Liver (tissue), 9 donors: ENCODE results near the gene PTPN12. TPM values are rescaled to one million over a fixed set of nuclear protein-coding genes. Genes with fewer than 3 reads are reported as not detected.
"Not testable (repeated sequence)": the region's sequence is repeated elsewhere in the genome, so short reads cannot be mapped to it uniquely, and the experiment has no call there.

ENCODE experiments used
- DNase-seq: peaks from one replicate; pipeline ENCODE4 v3.0.0-alpha.2; 2017; ENCODE audit warnings: low spot score
- H3K27ac ChIP-seq, 2 donors: one replicate each; pipeline ENCODE4 v1.7.0; 2013; ENCODE audit warnings: inconsistent platforms in 2 of 2, low read length in 2 of 2, control low read depth in 1 of 2, low read depth in 1 of 2, mild to moderate bottlenecking in 1 of 2
- H3K27me3 ChIP-seq, 4 donors: one replicate each; pipeline versions ENCODE4 v1.6.1 to v1.7.0; 2013; ENCODE audit warnings: low read length in 3 of 4, inconsistent platforms in 1 of 4, mild to moderate bottlenecking in 1 of 4, moderate library complexity in 1 of 4; ENCODE audit not compliant: control insufficient read depth in 4 of 4, insufficient read depth in 4 of 4
- H3K36me3 ChIP-seq, 4 donors: one replicate each; pipeline versions ENCODE4 v1.6.1 to v1.7.0; 2013; ENCODE audit warnings: low read length in 3 of 4, mild to moderate bottlenecking in 3 of 4, low read depth in 1 of 4, moderate library complexity in 1 of 4; ENCODE audit not compliant: control insufficient read depth in 4 of 4, insufficient read depth in 3 of 4
- H3K4me1 ChIP-seq, 4 donors: one replicate each; pipeline versions ENCODE4 v1.6.1 to v1.7.0; 2013; ENCODE audit warnings: low read length in 3 of 4, mild to moderate bottlenecking in 3 of 4, moderate library complexity in 1 of 4; ENCODE audit not compliant: control insufficient read depth in 4 of 4, insufficient read depth in 4 of 4
- H3K4me3 ChIP-seq, 3 donors: one replicate each; pipeline versions ENCODE4 v1.6.1 to v1.7.0; 2013; ENCODE audit warnings: low read length in 3 of 3, control low read depth in 1 of 3, low read depth in 1 of 3, mild to moderate bottlenecking in 1 of 3
- H3K9ac ChIP-seq, 2 donors: one replicate each; pipeline ENCODE4 v1.7.0; 2013; ENCODE audit warnings: low read length in 2 of 2, mild to moderate bottlenecking in 2 of 2, moderate library complexity in 2 of 2, control low read depth in 1 of 2, low read depth in 1 of 2
- H3K9me3 ChIP-seq, 4 donors: one replicate each; pipeline versions ENCODE4 v1.6.1 to v1.7.0; 2013; ENCODE audit warnings: low read length in 3 of 4; ENCODE audit not compliant: control insufficient read depth in 4 of 4
- FOXA2 ChIP-seq: IDR thresholded peaks from 2 replicates; pipeline ENCODE4 v1.6.1; 2016; ENCODE audit warnings: antibody characterized with exemption
- HNF4A ChIP-seq, 2 donors: conservative IDR thresholded peaks; 2 replicates each; pipeline ENCODE4 v1.6.1; 2016; ENCODE audit warnings: antibody characterized with exemption in 2 of 2, mild to moderate bottlenecking in 2 of 2
- JUND ChIP-seq, 2 donors: IDR thresholded peaks; 2 replicates each; pipeline ENCODE4 v1.6.1; 2016; ENCODE audit warnings: antibody characterized with exemption in 2 of 2
- RXRA ChIP-seq, 2 donors: IDR thresholded peaks; 2 replicates each; pipeline ENCODE4 v1.6.1; 2017 to 2018; ENCODE audit warnings: antibody characterized with exemption in 2 of 2, mild to moderate bottlenecking in 1 of 2
- SP1 ChIP-seq: IDR thresholded peaks from 2 replicates; pipeline ENCODE4 v1.6.1; 2018; ENCODE audit warnings: antibody characterized with exemption, mild to moderate bottlenecking
- YY1 ChIP-seq: IDR thresholded peaks from 2 replicates; pipeline ENCODE4 v1.6.1; 2016; ENCODE audit warnings: antibody characterized with exemption, mild to moderate bottlenecking
- WGBS: extraction: QIAGEN DNeasy Blood & Tissue Kit; methylation state at CpG from one replicate; pipeline ENCODE4 v1.1.7; 2013; 5-methylcytosine and 5-hydroxymethylcytosine counted together
- polyA plus RNA-seq, 2 donors: library from polyadenylated mRNA; stranded (reverse) in 1 of 2; unstranded in 1 of 2; fragments of 200-250 nt in 1 of 2; fragments of >200 nt in 1 of 2; fragmentation: Nextera tagmentation in 1 of 2; extraction: Ambion mirVana in 1 of 2; gene quantifications; one replicate each; pipeline versions ENCODE4 v1.2.1 to v1.2.3, GENCODE V29; 2013 to 2015
- total RNA-seq, 2 donors: library from RNA; depleted of rRNA; stranded (reverse); fragments of >200 nt; gene quantifications; one replicate each; pipeline ENCODE4 v1.2.3, GENCODE V29; 2014
- TF ChIP-seq, protein P1 (sequence below): IDR thresholded peaks from 2 replicates; pipeline ENCODE4 v1.6.1; 2016; ENCODE audit warnings: antibody characterized with exemption, mild to moderate bottlenecking
- TF ChIP-seq, protein P2 (sequence below): IDR thresholded peaks from 2 replicates; pipeline ENCODE4 v1.6.1; 2016; ENCODE audit warnings: antibody characterized with exemption
- TF ChIP-seq, protein P3 (sequence below): IDR thresholded peaks from 2 replicates; pipeline ENCODE4 v1.6.1; 2016; ENCODE audit warnings: antibody characterized with exemption
- TF ChIP-seq, protein P4 (sequence below): fragments of 150-350 bp; IDR thresholded peaks from 2 replicates; pipeline ENCODE4 v1.5.1; 2017; ENCODE audit warnings: improper control_type of control experiment, low read depth, low read length; ENCODE audit not compliant: missing input control
- TF ChIP-seq, protein P5 (sequence below): IDR thresholded peaks from 2 replicates; pipeline ENCODE4 v1.6.1; 2016; ENCODE audit warnings: antibody characterized with exemption
- donor health status: healthy.
- donor health status: healthy.
- donor health status: healthy.
- donor health status: healthy.
- donor health status: healthy.

The PTPN12 gene
- total and polyA plus RNA-seq, 4 donors: 10.1 to 18.6 (median 15.3) TPM

DNA sequence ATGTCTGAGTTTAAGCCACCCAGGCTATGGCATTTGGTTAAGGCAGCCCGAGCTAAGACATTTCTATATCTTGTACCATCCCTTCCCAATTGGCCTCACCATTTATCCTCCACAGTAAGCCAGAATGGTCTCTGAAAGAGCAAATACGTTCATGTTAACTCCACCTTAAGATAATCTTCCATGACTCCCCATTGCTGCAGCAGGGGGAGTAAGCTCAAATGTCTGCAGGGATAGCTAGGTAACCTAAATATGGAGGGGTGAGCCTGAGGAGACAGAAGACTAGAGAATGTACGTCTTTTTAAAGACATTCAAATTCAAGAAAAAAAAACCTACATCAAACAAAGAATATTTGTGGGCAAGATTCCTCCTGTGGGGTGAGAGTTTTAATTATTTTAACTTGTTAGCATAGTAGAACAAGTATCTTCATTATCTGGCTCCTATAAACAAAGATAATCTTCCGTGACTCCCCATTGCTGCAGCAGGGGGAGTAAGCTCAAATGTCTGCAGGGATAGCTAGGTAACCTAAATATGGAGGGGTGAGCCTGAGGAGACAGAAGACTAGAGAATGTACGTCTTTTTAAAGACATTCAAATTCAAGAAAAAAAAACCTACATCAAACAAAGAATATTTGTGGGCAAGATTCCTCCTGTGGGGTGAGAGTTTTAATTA is 24.0 kb upstream of the PTPN12 start:
- not testable (repeated sequence) for H3K36me3 ChIP-seq, H3K4me1 ChIP-seq, H3K27ac ChIP-seq, H3K9me3 ChIP-seq, H3K27me3 ChIP-seq, DNase-seq, H3K4me3 ChIP-seq, H3K9ac ChIP-seq
- WGBS: 87% methylated on average over 3 of the region's 5 CpGs

DNA sequence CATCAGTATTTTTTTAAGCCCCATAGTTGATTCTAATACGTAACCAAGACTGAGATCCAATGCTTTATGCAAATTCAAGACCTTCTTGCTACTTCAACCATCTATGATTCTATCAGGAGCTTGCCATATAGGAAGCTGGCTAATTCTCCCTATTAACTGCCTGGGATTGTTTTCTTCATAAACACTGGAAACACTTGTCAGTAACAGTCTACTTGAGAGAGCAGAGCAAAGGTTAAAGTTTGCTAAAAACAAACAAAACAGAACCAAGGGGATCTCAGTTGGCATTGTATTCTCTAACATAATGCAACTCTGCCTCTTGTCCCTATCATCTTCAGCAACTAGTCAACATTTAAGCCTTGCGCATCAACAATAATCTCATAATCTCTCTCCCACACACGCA is 21.0 kb upstream of the PTPN12 start:
- WGBS: 77% methylated on average over 3 of the region's 3 CpGs
- Histone ChIP-seq H3K36me3 (no peaks in the 10 kb centered on the region), H3K27me3 (no peaks in the 10 kb centered on the region)

DNA sequence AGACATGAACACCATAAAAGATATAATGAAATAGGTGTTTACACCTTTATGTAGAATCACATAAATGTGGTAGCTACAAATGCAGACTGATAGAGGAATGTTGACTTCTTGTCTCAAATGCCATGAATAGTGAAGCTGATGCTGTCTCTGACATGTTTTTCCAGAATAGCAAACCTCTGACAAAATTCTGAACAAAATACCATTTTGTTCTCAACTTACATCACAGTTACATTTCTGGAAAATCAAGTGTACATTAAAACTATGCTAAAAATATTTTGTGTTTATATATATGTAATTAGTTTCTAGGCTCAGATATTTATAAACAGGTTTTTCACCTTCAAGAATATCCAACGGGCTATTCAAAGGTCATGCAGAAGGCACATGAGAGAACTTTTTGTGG is 16.8 kb upstream of the PTPN12 start:
- H3K4me1 ChIP-seq: peaks cover 0 to 6% (median 1%) of the 10 kb centered on the region in 4 donors
- no peak overlapping the region for H3K4me3 ChIP-seq
- H3K27ac ChIP-seq: no peak overlapping the region
- 86% methylated on average over 1 of the region's 1 CpG for WGBS
- no peak overlapping the region for H3K9ac ChIP-seq
- DNase-seq: no peak
- H3K9me3 ChIP-seq: no peaks in the 10 kb centered on the region
- TF ChIP-seq, protein P1, sequence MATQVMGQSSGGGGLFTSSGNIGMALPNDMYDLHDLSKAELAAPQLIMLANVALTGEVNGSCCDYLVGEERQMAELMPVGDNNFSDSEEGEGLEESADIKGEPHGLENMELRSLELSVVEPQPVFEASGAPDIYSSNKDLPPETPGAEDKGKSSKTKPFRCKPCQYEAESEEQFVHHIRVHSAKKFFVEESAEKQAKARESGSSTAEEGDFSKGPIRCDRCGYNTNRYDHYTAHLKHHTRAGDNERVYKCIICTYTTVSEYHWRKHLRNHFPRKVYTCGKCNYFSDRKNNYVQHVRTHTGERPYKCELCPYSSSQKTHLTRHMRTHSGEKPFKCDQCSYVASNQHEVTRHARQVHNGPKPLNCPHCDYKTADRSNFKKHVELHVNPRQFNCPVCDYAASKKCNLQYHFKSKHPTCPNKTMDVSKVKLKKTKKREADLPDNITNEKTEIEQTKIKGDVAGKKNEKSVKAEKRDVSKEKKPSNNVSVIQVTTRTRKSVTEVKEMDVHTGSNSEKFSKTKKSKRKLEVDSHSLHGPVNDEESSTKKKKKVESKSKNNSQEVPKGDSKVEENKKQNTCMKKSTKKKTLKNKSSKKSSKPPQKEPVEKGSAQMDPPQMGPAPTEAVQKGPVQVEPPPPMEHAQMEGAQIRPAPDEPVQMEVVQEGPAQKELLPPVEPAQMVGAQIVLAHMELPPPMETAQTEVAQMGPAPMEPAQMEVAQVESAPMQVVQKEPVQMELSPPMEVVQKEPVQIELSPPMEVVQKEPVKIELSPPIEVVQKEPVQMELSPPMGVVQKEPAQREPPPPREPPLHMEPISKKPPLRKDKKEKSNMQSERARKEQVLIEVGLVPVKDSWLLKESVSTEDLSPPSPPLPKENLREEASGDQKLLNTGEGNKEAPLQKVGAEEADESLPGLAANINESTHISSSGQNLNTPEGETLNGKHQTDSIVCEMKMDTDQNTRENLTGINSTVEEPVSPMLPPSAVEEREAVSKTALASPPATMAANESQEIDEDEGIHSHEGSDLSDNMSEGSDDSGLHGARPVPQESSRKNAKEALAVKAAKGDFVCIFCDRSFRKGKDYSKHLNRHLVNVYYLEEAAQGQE: no peak
- TF ChIP-seq HNF4A (conservative IDR thresholded peaks at IDR 0.05) (no peak), JUND (IDR thresholded peaks at IDR 0.05) (no peak), YY1 (no peak), FOXA2 (no peak), RXRA (IDR thresholded peaks at IDR 0.05) (no peak)
- TF ChIP-seq, protein P2, sequence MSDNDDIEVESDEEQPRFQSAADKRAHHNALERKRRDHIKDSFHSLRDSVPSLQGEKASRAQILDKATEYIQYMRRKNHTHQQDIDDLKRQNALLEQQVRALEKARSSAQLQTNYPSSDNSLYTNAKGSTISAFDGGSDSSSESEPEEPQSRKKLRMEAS: no peak
- TF ChIP-seq, protein P3, sequence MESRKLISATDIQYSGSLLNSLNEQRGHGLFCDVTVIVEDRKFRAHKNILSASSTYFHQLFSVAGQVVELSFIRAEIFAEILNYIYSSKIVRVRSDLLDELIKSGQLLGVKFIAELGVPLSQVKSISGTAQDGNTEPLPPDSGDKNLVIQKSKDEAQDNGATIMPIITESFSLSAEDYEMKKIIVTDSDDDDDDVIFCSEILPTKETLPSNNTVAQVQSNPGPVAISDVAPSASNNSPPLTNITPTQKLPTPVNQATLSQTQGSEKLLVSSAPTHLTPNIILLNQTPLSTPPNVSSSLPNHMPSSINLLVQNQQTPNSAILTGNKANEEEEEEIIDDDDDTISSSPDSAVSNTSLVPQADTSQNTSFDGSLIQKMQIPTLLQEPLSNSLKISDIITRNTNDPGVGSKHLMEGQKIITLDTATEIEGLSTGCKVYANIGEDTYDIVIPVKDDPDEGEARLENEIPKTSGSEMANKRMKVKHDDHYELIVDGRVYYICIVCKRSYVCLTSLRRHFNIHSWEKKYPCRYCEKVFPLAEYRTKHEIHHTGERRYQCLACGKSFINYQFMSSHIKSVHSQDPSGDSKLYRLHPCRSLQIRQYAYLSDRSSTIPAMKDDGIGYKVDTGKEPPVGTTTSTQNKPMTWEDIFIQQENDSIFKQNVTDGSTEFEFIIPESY: no peak
- TF ChIP-seq, protein P4, sequence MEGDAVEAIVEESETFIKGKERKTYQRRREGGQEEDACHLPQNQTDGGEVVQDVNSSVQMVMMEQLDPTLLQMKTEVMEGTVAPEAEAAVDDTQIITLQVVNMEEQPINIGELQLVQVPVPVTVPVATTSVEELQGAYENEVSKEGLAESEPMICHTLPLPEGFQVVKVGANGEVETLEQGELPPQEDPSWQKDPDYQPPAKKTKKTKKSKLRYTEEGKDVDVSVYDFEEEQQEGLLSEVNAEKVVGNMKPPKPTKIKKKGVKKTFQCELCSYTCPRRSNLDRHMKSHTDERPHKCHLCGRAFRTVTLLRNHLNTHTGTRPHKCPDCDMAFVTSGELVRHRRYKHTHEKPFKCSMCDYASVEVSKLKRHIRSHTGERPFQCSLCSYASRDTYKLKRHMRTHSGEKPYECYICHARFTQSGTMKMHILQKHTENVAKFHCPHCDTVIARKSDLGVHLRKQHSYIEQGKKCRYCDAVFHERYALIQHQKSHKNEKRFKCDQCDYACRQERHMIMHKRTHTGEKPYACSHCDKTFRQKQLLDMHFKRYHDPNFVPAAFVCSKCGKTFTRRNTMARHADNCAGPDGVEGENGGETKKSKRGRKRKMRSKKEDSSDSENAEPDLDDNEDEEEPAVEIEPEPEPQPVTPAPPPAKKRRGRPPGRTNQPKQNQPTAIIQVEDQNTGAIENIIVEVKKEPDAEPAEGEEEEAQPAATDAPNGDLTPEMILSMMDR: no peak
- TF ChIP-seq, protein P5, sequence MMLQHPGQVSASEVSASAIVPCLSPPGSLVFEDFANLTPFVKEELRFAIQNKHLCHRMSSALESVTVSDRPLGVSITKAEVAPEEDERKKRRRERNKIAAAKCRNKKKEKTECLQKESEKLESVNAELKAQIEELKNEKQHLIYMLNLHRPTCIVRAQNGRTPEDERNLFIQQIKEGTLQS: no peak
- no peaks in the 10 kb centered on the region for H3K36me3 ChIP-seq
- H3K27me3 ChIP-seq: no peaks in the 10 kb centered on the region

More for the DNA sequence above, 21.0 kb upstream of the PTPN12 start:
- TF ChIP-seq SP1 (peak; percentile 17), HNF4A (conservative IDR thresholded peaks at IDR 0.05) (peak; percentile 46 to 69)
- TF ChIP-seq, protein P2: no peak
- Histone ChIP-seq H3K4me1 (peaks cover 0 to 6% (median 1%) of the 10 kb centered on the region in 4 donors), H3K4me3 (no peak overlapping the region), H3K27ac (no peak overlapping the region), H3K9me3 (no peaks in the 10 kb centered on the region), H3K9ac (no peak overlapping the region)
- DNase-seq: no peak

DNA sequence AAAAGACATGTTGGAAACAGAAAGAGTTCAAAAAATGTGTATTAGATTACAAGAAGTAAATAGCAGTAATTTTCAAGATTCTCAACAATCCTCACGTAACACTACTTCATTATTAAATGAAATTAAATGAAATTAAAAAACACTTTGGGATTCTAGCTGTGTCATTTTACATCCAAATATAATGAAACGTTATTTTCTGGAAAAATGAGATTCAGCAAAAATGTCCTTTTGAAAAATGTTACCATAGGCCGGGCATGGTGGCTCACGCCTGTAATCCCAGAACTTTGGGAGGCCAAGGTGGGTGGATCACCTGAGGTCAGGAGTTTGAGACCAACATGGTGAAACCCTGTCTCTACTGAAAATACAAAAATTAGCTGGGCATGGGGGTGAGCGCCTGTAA is 15.6 kb upstream of the PTPN12 start:
- not testable (repeated sequence) for DNase-seq, H3K9me3 ChIP-seq, H3K9ac ChIP-seq, H3K27me3 ChIP-seq, H3K4me3 ChIP-seq, H3K27ac ChIP-seq, H3K4me1 ChIP-seq, H3K36me3 ChIP-seq
- whole genome bisulfite sequencing: 95% methylated on average over 5 of the region's 5 CpGs
